GM21717 (cell line): Measurements from ENCODE around the gene LLGL2.
A peak's percentile ranks its signal among the peaks of the same experiment; 100 is the strongest.
"Not testable (repeated sequence)": the region's sequence is repeated elsewhere in the genome, so short reads cannot be mapped to it uniquely, and the experiment has no call there.

Source experiments
- ATAC-seq: cut with Tn5 transposase; IDR thresholded peaks from one replicate; pipeline ENCODE4 v1.9.1; 2021; ENCODE audit warnings: mild to moderate bottlenecking, moderate library complexity; ENCODE audit not compliant: unreplicated experiment

Gene LLGL2

DNA sequence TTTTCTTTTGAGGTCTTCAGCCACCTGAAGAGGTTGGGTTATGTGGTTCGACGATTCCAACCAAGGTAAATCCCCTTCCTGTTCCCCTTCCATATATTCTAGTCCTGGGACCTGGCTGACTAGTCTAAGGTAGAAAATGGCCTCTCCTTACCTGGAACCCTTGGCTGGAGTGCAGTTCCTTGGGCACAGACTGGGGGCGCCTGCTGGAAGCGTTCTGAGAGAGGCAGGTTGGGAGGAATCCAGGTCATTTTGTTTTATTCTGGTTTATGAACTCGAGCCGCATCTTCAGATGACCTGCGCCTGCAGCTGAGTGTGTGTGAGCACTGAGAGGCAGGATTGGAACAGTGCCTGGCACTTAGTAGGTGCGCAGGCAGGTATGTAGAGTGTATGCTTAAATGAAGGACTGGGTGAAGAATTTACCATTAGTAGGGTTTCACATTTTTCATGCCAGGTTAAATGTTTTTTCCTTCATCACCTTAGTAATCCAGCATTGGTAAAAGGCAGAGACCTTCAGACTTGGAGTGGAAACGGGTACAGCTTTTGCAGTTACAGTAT, 6.4 kb upstream of the LLGL2 start:
- no peak for ATAC-seq

GRCh38 chr17:75520413-75520812, 5.1 kb upstream of the LLGL2 start:
- not testable (repeated sequence) for ATAC-seq

DNA sequence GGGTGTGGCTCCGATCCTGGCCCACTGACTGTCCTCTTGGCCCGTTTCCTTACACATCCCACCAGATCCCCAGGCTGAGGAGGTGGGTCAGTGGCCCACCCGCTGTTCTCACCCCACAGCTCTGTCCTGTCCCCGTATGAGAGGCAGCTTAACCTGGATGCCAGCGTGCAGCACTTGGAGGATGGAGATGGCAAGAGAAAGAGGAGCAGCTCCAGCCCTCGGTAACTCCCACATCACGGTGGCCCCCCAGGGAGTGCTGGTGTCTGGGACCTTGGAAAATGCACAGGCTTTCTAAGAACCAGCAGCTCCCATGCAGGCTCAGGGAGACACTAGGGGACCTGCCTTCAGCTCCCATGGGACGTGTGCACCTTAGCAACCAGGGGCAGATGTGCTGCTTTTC, 4.2 kb upstream of the LLGL2 start:
- no peak for ATAC-seq

DNA sequence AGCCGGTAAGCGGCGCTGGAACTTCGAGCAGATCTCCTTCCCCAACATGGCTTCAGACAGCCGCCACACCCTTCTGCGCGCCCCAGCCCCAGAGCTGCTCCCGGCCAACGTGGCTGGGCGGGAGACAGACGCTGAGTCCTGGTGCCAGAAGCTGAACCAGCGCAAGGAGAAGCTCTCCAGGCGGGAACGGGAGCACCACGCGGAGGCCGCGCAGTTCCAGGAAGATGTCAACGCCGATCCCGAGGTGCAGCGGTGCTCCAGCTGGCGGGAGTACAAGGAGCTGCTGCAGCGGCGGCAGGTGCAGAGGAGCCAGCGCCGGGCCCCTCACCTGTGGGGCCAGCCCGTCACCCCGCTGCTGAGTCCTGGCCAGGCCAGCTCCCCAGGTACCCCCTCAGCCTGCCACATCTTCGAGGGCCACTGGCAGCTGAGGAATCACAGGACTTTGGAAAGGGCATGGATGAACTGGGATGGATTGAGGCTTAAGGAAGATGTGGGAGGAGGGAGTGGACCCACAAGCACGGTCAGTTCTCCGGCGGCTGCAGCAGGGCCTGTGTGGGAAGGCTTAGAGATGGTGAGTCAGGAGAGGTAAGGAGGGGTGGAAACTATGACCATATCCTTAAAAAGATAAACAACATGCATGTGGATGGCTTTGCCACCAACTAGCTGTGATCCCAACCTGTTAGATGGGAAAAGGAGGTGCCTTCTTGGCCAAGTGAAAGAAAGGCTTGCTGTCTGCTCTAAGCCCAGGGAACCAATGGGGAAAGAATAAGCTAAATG, 3.4 kb upstream of the LLGL2 start:
- no peak for ATAC-seq

GRCh38 chr17:75523647-75524046, 1.9 kb upstream of the LLGL2 start:
- ATAC-seq: no peak

DNA sequence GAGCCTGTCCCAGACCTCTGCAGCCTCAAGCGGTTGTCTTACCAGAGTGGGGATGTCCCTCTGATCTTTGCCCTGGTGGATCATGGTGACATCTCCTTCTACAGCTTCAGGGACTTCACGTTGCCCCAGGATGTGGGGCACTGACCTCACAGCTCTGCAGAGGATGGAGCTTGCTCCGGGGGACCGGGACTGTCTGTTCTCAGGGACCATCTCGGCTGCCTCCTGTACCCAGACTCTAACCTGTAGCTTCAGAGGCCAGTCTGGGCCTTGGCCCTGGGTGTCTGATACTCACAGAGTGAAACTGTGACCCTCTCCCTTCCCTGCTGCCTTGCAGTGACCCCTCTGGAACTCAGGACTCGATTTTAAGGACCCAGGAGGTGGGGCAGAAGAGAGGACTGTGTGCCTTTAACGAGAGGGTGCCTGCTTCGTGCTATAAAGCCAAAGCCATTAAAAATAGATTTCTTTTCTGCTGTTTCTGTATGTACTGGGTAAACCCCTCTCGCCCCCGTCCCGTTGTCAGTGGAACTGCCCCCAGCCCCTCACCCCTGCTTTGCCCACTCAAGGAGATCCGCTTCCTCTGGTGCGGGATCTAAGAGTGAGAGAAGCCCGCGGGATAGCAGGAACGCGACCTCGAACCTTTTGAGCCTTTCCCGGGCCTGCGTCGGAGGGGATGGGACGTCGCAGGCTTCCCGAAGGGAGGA, 1.1 kb upstream of the LLGL2 start:
- ATAC-seq: no peak

GRCh38 chr17:75525806-75526554, 483 bp downstream of the LLGL2 start:
- ATAC-seq: peak; percentile 4

DNA sequence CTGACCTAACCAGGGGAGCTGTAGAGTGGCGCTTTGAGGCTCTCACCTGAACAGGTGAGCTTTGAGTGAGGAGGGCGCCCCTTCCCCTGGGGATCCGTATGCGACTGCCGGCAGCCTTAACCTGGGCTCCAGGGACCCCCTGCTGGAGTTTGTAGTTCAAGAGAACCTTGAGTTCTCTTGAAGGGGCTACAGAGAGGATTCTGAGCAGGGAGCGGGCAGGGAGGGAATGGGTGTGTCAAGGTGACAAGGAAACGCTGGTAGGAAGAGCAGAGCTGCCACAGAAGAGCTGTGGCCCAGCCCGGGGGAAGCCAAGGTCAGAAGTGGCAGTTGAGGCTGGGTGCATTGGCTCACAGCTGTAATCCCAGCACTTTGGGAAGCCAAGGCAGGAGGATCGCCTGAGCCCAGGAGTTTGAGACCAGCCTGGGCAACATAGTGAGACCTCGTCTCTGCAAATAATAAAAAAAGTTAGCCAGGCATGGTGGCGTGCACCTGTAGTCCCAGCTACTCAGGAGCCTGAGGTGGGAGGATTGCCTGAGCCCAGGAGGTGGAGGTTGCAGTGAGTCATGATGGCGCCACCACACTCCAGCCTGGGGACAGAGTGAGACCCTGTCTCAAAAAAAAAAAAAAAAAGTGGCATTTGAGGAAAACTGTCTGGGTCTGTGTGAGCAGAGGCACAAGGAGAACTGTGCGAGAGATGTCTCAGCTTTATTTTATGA, 1.2 kb downstream of the LLGL2 start:
- ATAC-seq: no peak

DNA sequence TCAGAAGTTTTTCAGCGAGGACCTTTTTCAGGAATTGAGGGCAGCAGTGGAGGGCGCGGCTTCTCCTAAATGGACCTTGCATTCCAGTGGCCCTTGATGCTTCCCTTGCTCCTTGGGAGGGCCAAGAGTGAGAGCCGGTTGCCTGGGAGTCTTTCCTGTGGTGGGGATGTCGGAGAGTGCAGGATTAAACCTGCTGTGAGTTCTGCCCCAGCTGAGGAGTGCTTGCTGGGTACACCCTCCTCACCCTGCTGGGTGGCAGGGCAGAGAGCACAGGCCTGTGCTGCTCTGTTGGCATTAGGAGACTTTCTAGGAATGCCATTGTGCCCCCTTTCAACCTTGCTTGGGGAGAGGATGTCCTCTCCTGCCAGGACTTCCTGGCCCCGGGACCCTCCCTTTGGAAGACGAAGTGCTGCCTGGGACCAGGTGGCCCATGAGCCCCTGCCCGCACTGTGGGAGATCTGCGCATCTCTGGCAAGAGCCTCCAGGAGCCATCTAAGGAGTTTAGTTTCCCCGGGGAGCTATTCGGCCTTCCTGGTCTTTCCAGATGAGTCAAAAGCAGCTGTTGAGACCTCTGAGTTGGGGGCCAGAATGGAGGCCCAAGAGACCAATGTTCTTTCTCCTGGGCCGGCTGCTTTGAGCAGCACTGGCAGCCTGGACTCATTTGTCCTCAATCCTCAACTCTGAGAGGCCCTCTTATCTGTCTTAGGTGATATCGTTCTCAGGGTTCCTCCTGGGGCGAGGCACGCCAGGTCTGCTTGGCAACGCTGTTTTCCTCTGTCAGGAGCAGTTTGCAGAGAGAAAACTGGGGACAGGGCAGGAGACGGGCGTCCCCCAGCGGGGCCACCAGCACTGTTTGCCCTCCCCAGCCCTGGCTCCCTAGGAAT, 5.6 kb downstream of the LLGL2 start:
- ATAC-seq: no peak

DNA sequence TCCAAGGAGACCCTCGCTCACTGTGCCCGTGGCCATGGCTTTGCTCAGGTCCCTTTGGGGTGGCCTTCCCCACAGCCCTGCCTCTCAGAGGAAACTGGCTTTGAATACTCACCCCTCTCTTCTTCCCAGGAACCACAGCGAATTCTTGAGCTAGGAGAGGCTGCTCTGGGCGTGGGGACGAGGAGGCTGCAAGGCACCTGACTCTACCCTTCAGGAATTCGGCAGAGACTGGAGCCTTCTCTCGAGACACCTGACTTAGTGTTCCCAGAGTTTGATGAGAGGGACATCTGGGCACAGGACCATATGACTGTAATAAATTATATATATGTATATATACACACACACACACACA, 6.2 kb downstream of the LLGL2 start:
- no peak for ATAC-seq

DNA sequence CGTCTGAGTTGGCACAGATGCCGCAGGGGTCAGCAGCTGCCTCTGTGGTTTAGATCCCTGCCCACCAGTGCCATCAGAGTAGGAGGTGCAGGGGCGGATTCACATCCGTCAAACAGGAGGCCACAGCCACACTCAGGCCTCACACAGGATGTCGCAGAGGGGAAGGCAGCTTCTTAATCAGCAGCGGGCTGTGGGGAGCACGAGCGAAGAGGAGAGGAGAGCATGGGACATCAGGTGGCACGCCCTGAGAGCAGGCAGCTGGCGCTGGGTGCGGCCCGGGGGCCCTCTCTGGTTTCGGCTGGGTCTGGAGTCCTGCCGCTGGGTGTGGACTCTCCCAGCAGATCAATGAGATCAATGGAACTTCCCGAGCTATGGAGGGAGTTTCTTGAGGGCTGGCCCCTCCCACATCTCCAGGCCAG, 9.6 kb downstream of the LLGL2 start:
- ATAC-seq: no peak

- ATAC-seq: no peak
Measured at GRCh38 chr17:75535871-75536270, 10.4 kb downstream of the LLGL2 start.

- ATAC-seq: no peak
Measured at GRCh38 chr17:75536366-75536765, 10.9 kb downstream of the LLGL2 start.

DNA sequence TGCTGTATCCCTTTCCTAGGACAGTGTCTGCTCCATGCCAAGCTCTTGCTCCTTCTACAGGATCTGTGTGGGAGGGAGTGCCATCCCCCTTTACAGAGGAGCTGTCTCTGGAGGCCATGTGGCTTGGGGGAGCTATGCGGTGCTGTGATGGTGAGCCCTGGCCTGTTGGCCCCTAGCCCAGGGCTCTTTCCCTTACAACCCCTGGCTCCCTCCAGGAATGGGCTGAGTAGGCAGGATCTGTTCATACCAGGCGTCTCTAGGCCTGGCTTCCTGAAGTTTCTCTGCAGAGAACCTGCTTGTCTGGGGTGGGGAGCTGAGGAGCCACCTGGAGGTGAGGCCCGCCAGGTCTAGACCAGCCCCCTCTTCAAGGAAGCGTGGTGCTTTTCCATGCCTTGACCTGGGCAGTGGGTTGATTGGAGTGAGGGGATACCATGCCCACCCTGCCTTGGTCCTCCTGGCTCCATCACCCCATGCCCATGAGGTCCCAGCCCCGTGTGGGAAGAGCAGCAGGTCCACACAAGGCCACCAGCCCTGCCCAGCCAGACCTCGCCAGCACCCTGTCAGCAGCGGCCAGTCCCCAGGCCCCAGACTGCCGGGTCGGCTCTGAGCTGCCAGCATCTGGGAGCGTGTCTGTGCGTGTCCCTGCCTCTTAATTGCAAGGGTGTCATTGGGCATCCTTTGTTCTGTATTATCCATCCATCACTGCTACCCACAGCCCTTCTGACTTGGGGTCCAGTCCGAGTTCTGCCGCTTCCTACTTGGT, 14.7 kb downstream of the LLGL2 start:
- no peak for ATAC-seq

DNA sequence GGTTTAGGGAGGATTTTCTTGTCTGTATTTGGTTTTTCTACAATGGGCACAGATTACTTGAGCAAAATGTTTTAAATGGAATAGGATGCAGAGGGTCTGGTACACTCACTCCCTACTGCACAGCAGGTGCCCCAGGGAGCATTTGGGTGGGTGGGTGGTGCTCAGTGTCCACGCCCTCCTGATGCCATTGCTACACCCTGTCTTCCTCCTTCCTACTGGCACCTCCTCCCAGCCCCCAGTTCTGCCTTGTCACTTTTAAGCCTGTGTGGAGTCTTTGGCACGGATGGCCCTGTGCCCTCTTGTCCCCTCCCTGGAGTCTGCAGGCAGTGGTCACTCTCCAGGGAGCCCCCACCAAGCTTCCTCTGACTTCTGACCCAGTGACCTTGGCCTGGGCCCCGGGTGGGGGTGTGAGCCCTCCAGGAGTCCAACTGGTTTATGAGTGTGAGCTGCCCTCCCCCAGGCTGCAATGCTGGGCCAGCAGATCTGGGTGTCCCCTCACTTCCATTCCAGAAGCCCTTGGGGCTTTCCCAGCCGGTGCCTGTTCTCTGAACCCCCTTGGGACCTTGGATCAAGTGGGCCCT, 15.5 kb downstream of the LLGL2 start:
- no peak for ATAC-seq

- ATAC-seq: no peak
Measured at GRCh38 chr17:75542229-75542628, 16.7 kb downstream of the LLGL2 start.

GRCh38 chr17:75542728-75543336, 17.3 kb downstream of the LLGL2 start:
- no peak for ATAC-seq

- ATAC-seq: no peak
Measured at GRCh38 chr17:75544250-75544649, 18.8 kb downstream of the LLGL2 start.
